K562 (cell line): ENCODE measurements around the gene NR2F6. TPM values are rescaled to one million over a fixed set of nuclear protein-coding genes. Genes with fewer than 3 reads are reported as not detected.

ENCODE experiments used
- BRF2 ChIP-seq: IDR thresholded peaks from 3 replicates; pipeline ENCODE4 v1.6.1; 2011; ENCODE audit warnings: borderline replicate concordance, mild to moderate bottlenecking; ENCODE audit not compliant: insufficient read length, insufficient read depth
- CCNT2 ChIP-seq: IDR thresholded peaks from 2 replicates; pipeline ENCODE4 v1.6.1; 2011; ENCODE audit warnings: borderline replicate concordance, low read depth, mild to moderate bottlenecking, moderate library complexity, mixed read lengths, low read length; ENCODE audit not compliant: insufficient read length; ENCODE audit errors: extremely low read depth
- CLOCK ChIP-seq: fragments of 250-450 bp; sonication (Bioruptor Pico); IDR thresholded peaks from 2 replicates; pipeline ENCODE4 v1.4.0; 2020; ENCODE audit warnings: mild to moderate bottlenecking, moderate library complexity, borderline replicate concordance
- DEAF1 ChIP-seq: fragments of 450-650 bp; formaldehyde crosslinking; IDR thresholded peaks from 2 replicates; pipeline ENCODE4 v1.4.0; 2020; ENCODE audit warnings: mild to moderate bottlenecking, moderate library complexity
- FOSL1 ChIP-seq: fragments of 200-800 bp; sonication (Bioruptor generic); conservative IDR thresholded peaks from 2 replicates; pipeline ENCODE4 v1.6.1; 2016; ENCODE audit warnings: missing genetic modification characterization, missing compliant biosample characterization
- FOXM1 ChIP-seq, 2 experiments: fragments of 450-650 bp in 1 of 2; sonication (generic) in 1 of 2; formaldehyde crosslinking in 1 of 2; IDR thresholded peaks; 2 replicates each; pipeline versions ENCODE4 v1.6.1 to v1.9.0; 2017 to 2022; ENCODE audit warnings: low read depth in 2 of 2, mild to moderate bottlenecking in 2 of 2, missing genetic modification reagents in 1 of 2, moderate library complexity in 1 of 2
- HDAC1 ChIP-seq, 2 experiments: fragments of 450-650 bp; IDR thresholded peaks; 2 replicates each; pipeline ENCODE4 v1.6.1; 2016 to 2017; ENCODE audit warnings: inconsistent platforms in 1 of 2, mild to moderate bottlenecking in 1 of 2, moderate library complexity in 1 of 2
- HMG20A ChIP-seq: fragments of 450-650 bp; formaldehyde crosslinking; conservative IDR thresholded peaks from 2 replicates; pipeline ENCODE4 v1.4.0; 2020; ENCODE audit warnings: mild to moderate bottlenecking, mixed read lengths
- JUNB ChIP-seq: fragments of 450-650 bp; formaldehyde crosslinking; conservative IDR thresholded peaks from 2 replicates; pipeline ENCODE4 v1.4.0; 2020; ENCODE audit warnings: mild to moderate bottlenecking
- KDM1A ChIP-seq, 2 experiments: fragments of 450-650 bp; IDR thresholded peaks; 2 replicates each; pipeline ENCODE4 v1.6.1; 2016; ENCODE audit warnings: mild to moderate bottlenecking in 2 of 2
- PPARD ChIP-seq: fragments of 250-450 bp; sonication (Bioruptor Pico); IDR thresholded peaks from 2 replicates; pipeline ENCODE4 v1.8.0; 2022; ENCODE audit warnings: inconsistent platforms, mild to moderate bottlenecking, moderate library complexity
- RB1 ChIP-seq: fragments of 450-650 bp; IDR thresholded peaks from 2 replicates; pipeline ENCODE4 v1.6.1; 2017; ENCODE audit warnings: low read depth, mild to moderate bottlenecking
- RHOXF2B ChIP-seq: fragments of 250-450 bp; sonication (Bioruptor Pico); conservative IDR thresholded peaks from 2 replicates; pipeline ENCODE4 v1.5.1; 2021
- SMARCC2 ChIP-seq: fragments of 450-650 bp; IDR thresholded peaks from 2 replicates; pipeline ENCODE4 v1.6.1; 2017; ENCODE audit warnings: antibody characterized with exemption, moderate library complexity, mild to moderate bottlenecking, low read depth
- ZBTB12 ChIP-seq: fragments of 250-450 bp; sonication (Bioruptor Pico); IDR thresholded peaks from 2 replicates; pipeline ENCODE4 v1.4.0; 2020
- ZKSCAN1 ChIP-seq: fragments of 150-350 bp; IDR thresholded peaks from 2 replicates; pipeline ENCODE4 v1.6.1; 2016; ENCODE audit warnings: low read depth, low read length
- ZNF282 ChIP-seq: sonication (generic); formaldehyde crosslinking; IDR thresholded peaks from 2 replicates; pipeline ENCODE4 v1.8.1; 2023; ENCODE audit warnings: missing genetic modification reagents
- ZNF655 ChIP-seq: fragments of 250-450 bp; sonication (Bioruptor Pico); IDR thresholded peaks from 2 replicates; pipeline ENCODE4 v1.5.0; 2021
- ZNF75A ChIP-seq: fragments of 450-650 bp; formaldehyde crosslinking; IDR thresholded peaks from 2 replicates; pipeline ENCODE4 v1.4.0; 2020; ENCODE audit warnings: mild to moderate bottlenecking
- polyA plus RNA-seq, 8 experiments: library from polyadenylated mRNA; depleted of rRNA in 4 of 8; stranded (reverse) in 5 of 8; unstranded in 3 of 8; fragments of >200 nt; fragmentation: Nextera tagmentation in 2 of 8; fragmentation: Illumina TruSeq in 1 of 8; extraction: Ambion mirVana in 2 of 8; extraction: Trizol in 1 of 8; gene quantifications; 2 replicates each; pipeline versions ENCODE4 v1.2.1 to v1.2.3, GENCODE V29; 2011 to 2014; ENCODE audit warnings: inconsistent platforms in 1 of 8, missing spikeins in 1 of 8
- total RNA-seq, 7 experiments: library from RNA; depleted of rRNA in 6 of 7; stranded (reverse); fragments of >200 nt in 6 of 7; fragmentation: Illumina TruSeq in 2 of 7; extraction: Trizol in 2 of 7; gene quantifications; 2 replicates each; pipeline versions ENCODE4 v1.2.1 to v1.2.3, GENCODE V29; 2011 to 2021; ENCODE audit warnings: low replicate concordance in 1 of 7

The NR2F6 gene
- total and polyA plus RNA-seq, 9 of the 15 experiments (the other 6 are each of a cell fraction or from before 2014, with no cell fraction given): 0.76 to 97.5 (median 18.8) TPM

GRCh38 chr19:17281391-17282304 is 35.9 kb upstream of the NR2F6 start, which contains the start of gene ANKLE1 (continued):
- TF ChIP-seq DEAF1 (no peak), RB1 (no peak), HMG20A (CRISPR knock-in tag) (no peak), BRF2 (no peak), KDM1A (IDR thresholded peaks at IDR 0.05) (no peak), ZNF282 (no peak), SMARCC2 (no peak), ZBTB12 (CRISPR knock-in tag) (no peak), ZKSCAN1 (no peak), JUNB (CRISPR knock-in tag) (no peak), PPARD (CRISPR knock-in tag) (no peak), CLOCK (CRISPR knock-in tag) (no peak), CCNT2 (no peak), ZNF655 (no peak), FOSL1 (tag) (no peak), HDAC1 (IDR thresholded peaks at IDR 0.05) (no peak), ZNF75A (CRISPR knock-in tag) (no peak), FOXM1 (IDR thresholded peaks at IDR 0.05; ENCODE audit: low read depth) (no peak), FOXM1 (CRISPR knock-in tag; IDR thresholded peaks at IDR 0.05; ENCODE audit: low read depth) (no peak), RHOXF2B (CRISPR knock-in tag) (no peak)
